HT-29 (cell line): Measurements from ENCODE around the gene NEK5. TPM values are rescaled to one million over a fixed set of nuclear protein-coding genes. Genes with fewer than 3 reads are reported as not detected.
A peak's percentile ranks its signal among the peaks of the same experiment; 100 is the strongest.

Experiments used
- DNase-seq: peaks from one replicate; pipeline ENCODE4 v3.0.0-alpha.2; 2015; ENCODE audit warnings: low spot score
- total RNA-seq: library from RNA; depleted of rRNA; stranded (reverse); fragments of >200 nt; shearing (Covaris generic); gene quantifications from 2 replicates; pipeline ENCODE4 v1.2.3, GENCODE V29; 2014

The NEK5 gene
- total RNA-seq, 1 experiment from 2014 or later = 0.05 TPM

DNA sequence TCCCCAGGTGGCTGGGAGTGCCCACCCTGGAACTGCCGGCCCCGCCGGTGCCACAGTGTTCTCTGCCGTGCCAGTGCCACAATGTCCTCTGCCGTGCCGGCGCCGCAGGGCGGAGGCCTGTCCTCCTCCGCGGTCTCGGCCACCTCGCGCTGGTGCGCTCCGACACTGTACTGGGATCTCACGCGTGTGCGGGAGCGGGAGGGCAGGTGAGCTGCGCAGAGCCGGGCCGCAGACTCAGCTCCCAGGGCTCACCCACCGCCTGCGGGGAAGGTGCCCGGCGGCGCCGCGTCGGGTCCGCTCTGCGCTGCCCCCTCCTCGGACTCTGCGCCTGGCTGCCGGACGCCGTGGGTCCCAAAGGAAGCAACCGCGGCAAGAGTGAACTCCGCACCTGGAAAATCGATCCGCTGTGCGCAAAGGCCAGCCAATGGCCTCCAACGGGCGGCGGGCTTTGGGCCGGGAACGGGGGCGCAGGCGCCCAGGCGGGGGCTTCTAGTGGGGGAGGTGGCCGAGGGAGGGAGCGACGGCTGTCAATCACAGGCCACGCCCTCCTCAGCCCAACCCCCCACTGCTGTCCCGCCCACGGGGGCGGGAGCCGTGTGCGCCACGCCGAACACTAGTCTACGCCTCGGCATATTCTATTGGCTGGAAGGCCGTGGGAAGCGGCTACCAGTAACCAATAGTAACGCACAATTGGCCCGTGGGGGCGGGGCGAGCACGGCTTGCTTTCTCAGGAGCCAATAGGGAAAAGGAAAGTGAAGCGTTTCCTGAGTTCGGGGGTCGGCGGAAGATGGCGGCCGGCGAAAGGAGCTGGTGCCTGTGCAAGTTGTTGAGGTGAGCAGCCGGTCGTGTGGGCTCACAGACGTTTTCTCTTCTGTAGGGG is 117.0 kb downstream of the NEK5 start, which contains the start of gene ALG11:
Gene ALG11, plus strand, starts transcription at position 767 of the 880 bp plus-strand sequence. Its CDS starts 21 bp downstream, at position 788.
- DNase-seq = peak; percentile 100

DNA sequence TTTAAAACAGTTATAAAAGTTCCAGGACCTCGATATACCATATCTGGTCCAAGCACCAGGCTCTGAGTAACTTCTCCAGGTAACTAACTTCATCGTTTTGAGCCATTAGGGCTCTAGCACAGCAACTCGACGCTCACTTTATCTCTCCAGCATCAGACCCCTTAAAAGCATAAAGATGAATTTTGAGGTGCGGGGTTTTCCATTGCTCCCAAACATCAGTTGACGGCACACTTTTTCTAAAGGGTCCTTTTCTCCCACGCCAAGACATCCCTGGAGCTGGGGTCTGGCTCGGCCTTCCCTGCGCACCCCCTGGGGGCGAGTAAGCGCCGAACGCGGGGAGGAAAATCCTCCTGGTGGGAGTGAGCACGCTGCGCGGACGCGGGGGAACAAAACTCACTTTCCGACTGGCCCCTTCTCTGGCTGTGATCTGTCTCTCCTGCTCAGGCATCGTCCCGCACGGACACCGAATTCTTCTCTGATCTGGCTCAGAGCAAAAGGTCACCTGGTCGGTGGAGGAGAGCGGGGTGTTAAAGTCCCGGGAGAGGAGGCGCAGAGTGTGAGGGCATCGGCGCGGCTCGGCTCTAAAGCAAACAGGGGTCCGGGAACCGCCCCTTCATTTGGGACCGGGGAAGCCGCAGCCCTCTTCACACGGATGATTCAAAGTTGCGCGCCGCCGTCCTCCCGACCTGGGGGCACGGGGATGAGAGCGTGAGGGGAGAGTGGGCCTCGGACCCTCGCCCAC is 117.8 kb downstream of the NEK5 start, which contains the start of gene ATP7B:
Gene ATP7B, minus strand, starts transcription at position 561 of the 742 bp plus-strand sequence. Its CDS starts 113 bp downstream, at position 448.
- DNase-seq = no peak

DNA sequence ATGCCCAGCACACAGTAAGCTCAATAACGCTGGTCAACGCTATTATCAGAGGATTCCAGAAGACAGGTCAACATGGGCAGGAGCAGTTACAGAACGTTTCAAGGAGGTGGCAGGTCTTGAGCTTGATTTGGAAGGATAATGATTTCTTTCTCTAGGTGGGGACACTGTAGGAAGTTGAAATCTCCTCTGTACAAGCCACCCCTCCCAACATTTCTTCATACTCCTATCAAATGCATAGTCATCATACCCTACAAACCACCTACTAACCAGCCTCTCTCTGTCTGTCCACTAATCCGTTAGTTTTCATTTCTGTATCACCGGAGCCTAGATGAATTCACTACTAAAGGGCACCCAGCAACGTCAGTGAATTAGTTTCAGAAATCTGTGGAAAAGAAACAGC is 118.9 kb downstream of the NEK5 start:
- no peak for DNase-seq

DNA sequence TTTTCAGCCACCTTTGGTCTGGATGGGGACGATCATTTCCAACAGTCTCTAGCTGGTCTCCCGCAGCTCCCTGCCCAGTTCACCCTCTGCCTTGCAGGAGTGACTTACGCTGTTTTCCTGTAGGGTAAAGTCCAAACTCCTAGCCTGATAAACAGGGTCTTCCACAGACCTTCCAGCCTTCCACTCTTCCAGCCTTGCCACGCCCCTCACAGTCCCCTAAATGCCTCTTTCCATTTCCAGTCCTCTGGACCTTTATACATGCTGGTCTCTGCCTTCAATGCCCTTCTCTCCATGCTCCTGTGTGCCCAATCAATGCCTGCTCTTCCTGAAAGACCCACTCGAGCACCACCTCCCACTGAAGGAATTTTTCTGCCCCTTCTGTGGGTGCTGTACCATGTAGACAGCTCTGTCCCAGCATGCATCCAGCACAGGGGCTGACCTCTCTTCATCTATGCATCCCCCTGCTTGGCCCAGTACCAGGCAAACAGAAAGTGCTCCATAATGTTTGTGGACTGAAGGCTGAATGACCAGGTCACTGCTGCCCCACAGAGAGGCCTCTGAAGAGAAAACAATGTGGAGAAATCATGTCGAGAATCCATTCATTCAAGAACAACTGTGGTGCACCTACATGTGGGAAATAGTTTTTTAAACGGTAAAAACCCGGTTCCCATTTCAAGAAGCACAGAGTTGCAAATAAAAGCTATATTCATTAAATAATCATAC is 122.2 kb downstream of the NEK5 start:
- DNase-seq = no peak

DNA sequence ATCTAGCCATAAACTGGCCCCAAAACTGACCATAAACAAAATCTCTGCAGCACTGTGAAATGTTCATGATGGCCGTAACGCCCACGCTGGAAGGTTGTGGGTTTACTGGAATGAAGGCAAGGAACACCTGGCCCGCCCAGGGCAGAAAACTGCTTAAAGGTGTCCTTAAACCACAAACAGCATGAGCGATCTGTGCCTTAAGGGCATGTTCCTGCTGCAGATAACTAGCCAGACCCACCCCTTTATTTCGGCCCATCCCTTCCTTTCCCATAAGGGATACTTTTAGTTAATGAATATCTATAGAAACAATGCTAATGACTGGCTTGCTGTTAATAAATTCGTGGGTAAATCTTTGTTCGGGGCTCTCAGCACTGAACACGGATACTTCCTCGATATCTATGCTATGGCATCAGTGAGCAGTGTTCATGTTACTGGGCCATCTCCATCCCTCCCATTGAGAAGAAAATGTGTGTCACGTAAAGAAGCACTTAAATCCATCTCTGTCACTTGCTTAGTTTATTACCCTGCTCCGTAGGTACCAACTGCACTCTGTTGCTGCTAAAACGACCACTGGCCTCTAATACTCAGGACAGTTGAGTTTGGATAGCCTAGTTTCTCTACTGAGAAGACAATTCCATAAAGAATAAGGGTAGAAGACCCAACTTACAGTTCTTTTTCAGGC is 122.9 kb downstream of the NEK5 start:
- no peak for DNase-seq

DNA sequence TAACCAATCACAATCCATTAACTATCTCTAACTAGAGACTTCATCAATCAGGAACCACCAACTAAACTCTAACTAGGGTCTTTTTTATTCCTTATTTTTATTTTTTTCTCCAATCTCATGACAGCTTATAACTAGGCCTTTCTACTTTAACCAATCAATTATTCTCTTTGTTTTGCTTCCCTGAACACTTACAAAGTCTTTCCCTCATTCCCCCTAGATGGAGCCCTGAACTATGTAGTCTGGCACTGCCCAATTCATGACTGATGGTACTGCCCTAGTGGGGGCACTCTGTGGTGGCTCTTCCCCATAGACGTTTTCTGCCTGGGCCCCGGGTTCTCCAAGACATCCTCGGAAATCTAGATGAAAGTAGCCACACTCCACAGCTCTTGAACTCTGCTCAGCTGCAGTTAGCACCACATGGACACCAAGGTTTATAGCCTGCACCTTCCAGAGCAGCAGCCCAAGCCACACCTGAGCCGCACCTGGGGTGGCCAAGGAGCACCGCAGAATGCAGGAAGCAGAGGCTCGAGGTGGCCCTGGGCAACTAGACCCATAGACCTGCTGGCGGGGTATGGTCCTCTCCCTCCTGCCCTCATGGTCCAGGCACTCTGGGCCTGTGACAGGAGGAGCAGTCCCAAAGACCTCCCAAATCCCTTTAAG is 124.2 kb downstream of the NEK5 start:
- no peak for DNase-seq

DNA sequence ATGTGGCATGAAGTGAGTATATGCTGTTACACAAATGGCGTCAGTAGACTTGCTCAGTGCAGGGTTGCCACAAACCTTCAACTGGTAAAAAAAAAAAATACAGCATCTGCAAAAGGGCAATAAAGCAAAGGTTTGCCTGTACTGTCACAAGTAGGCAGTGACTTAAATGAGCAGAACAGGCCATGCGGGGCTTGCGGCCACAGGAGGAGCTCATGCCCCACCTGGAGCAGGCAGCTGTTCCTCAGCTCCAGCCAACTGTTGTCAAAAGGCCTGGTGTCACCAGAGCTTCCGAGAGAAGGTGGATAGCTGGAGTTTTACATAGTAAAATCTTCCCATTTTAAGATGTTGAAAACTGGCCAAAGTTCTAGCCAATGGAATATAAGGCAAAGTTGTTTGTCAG is 125.3 kb downstream of the NEK5 start:
- DNase-seq = no peak

DNA sequence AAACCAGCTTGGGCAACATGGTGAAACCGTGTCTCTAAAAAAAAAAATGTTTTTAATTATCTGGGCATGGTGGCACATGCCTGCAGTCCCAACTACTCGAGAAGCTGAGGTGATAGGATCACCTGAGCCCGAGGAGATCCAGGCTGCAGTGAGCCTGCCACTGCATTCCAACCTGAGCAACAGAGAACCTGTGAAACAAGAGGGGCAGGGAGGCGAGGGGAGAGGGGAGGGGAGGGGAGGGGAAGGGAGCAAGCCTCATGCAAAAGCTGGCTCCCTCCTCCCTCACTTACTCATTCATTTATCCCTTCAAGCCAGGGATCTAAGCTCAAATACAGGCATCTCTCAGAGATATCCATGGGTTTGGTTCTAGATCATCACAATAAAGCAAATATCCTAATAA is 126.5 kb downstream of the NEK5 start:
- DNase-seq = no peak

DNA sequence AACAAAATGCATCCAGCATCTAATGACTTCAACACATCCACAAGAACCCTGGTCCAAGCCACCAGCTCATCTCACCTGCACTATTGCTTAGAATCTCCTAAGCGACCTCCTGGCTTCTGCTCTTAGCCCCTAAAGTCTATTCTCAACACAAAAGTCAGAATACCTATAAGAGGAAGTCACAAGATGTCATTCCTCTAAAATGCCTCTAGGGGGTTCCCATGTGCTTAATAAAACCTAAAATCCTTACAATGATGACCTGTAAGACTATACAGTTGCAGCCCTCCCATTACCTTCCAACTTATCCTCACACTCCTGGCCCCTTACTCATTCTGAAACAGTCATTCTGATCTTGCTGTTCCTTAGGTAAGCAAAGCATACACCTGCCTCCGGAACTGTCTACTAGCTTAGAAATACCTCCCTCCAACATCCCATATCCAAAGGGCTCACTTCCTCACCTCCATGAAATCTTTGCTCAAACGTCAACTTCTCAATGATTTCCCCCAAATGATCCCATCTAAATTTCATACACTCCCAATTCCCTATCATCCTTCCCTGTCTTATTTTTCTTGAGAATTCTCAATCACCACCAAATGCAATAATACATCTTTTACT is 127.6 kb downstream of the NEK5 start:
- peak; percentile 65 for DNase-seq

DNA sequence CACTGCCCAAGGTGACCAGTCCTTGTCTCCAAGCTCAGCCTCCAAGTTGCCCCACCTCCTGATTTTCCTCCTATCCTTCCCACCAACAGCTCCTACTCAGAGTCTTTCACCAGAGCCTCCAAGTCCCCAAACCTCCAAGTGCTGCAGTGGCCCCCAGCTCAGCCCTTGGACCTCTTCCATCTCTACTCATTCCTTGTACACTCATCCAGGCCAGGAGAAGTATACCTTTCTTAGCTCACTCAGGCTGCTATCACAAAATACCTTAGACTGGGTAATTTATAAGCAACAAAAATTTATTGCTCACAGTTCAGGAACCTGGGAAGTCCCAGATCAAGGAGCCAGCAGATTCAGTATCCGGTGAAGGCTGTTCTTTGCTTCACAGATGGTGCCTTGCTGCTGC is 129.0 kb downstream of the NEK5 start:
- no peak for DNase-seq

DNA sequence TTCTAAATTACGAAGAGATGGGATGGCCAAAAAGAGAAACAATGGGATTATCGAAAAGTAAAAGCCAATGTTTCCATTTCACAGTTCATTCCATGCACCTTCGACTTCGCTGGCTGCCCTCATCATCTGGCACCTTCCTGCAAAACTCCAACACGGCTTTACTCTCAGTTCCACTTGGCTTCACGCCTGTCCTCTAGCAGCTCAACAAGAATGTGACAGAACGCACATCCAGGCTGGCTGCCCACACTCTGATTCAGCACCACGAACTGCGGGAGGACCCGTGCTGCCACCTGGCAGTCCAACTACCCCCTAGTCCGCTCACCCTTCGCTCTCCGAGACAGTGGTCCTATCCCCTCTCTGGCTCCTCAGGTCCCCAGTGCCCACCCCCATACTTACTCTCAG is 129.4 kb downstream of the NEK5 start:
- DNase-seq = no peak

DNA sequence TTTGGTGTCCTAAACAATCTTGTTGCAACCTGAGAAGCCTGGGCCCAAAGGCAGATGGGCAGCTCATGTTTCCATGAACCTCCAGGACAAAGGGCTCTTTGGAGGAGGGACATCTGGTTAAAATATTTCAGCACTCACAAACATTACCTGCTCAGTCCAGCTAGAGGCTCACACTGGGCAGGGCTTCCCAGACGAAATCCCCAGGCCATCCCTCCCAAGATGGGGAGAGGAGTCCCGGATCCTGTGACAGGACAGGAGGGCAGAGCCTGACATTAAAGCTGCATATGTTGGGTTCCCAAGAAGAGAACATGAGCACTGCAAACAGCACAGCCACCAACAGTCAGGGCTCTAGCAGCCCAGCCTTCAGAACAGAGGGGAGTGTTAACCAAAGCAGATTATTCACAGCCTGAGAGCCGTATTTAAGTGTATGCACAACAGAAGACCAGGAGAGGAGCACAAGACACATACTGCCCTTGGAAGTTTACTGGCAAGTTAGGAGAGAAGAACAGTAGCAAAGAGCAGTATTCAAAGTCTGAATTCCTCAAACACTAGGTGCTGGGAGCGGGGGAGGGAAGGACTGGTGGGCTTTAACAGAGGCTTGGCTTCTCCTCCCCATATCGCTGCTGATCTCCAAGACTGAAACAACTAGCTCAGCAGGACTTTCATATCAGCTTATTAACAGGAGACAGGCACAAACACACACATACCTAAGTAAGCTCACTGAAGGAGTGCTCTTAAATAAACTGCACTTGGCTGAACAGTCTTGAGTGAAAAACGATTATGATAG is 130.0 kb downstream of the NEK5 start:
- DNase-seq = no peak

DNA sequence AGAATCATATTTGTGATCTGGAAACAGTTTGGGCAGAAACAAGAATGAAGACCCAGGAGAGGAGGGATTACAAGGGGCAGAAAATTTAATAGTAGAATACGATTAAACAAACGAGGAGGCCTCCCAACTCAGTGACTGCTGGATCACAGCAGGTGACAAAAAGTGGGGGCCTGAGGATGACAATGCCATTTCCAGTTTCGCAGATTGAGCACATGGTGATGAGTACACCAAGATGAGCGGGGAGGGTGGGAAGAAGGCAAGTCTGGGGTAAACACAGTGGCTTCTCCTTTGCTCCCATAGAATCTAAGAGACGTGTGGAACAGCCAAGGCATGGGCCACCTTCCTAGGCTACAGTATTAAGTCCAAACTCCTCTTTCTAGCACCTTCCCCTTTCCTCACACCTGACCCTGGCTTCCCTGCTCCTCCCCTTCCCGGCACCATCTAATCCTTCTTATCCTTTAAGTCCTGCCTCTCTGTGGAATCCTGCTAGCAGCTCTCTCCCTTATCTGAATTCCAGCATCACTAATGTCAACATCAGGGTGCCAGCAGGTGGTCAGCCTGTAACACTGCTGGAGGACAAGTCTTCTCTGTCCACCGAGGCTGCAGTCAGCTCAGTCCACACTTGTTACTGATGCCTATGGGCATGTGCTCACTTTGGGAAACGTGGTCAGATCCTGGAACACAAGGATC is 131.1 kb downstream of the NEK5 start:
- DNase-seq = peak; percentile 67

DNA sequence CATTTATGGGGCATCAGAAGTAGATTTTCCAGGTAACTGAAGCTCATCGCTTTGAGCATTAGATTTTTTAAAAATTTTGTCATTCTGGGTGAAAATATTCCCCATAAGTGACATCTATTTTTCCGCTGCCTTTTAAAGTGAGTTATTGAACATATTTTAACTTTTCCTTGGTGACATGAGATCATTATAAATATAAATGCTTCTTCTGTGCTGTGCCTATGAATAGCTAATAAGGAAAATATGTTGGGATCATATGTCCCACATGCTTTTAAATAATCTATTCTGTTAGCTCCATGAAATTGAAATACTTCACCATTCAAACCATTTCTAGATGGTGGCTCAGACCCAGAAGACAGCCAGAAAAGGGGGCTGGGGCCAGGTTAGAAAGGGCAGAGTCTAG is 131.7 kb downstream of the NEK5 start:
- no peak for DNase-seq

DNA sequence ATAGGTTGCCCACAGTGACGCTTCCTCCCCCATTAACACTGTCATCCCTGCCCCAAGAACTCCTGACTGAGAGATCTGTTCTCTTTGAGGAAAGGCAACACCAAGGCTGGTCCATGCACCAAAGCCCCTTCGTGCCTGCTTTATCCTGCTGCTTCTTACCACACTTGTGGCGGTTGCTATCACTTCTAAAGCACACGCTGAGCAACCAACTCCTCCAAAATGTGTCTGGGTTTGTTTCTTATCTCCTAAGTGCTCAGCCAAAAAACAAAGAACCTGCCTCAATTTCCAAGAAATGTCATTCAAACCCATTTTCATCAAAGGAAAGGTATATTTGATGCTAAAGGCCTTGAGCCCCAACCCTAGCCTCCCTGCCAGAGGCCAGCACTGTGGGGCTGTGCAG is 132.2 kb downstream of the NEK5 start:
- DNase-seq = no peak

DNA sequence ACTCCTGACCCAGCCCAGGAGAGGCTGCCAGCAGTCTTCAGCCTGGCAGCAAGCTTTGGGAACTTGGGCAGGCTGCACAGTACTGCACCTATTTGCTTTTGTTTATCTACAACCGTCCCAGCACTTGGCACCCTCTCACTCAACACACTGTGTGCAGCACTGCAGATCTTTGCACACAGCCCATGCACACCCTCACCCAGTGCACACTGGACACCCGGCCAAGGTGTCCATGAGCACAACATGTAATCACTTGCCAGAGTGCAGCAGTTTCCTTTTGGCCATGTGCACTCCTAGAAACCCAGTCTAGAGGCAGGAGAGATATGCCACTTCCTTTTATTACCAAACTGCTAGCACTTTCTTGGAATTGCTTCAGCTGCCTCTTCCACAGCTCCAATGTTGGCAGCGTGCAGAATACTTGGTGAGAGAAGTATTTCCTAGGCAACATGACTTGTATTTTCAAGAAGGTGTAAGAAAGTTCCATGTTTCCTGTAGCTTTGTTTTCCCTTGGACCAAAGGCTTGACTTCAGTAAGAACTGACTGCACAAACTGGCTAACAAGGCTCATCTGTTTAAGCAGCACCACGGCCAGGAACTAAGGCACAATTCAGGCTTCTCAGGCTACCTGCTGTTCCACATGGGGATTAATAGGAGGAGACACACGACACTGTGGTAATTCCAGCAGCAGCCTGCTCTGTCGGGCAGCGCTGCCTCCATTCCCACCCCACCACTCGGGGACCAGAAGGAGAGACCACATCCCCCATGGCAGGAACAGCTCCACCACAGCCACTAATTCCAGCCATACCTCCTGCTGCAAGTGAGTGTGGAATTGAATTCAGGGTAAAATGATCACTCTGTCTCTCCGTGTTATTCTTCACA is 133.0 kb downstream of the NEK5 start:
- DNase-seq = no peak

DNA sequence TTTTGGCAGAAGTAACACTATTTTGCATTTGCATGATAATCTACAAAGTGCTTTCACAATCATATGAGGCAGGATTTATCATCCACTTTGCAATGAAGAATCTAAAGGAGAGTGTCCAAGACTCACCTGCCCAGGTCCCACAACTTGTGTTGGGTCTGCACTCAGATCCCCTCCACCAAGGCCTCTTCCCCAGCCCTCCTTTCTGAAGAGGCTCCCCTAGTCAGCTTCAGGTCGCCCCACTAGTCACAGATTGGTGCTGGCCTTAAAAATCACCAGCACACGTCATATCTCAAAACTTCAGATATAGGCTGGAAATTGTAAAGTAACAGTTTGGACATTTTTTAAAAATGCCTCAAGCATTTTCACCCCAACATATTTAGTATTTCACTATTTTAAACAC is 135.2 kb downstream of the NEK5 start:
- DNase-seq = no peak
